SU-DHL-6 (cell line): ENCODE measurements around the gene OR13C4.
"Not testable (repeated sequence)": the region's sequence is repeated elsewhere in the genome, so short reads cannot be mapped to it uniquely, and the experiment has no call there.

Experiments used
- CTCF ChIP-seq: fragments of 200-600 bp; sonication (generic); IDR thresholded peaks from one replicate; pipeline ENCODE4 v1.5.1; 2017; ENCODE audit warnings: antibody characterized with exemption, mild to moderate bottlenecking, low read length, moderate library complexity; ENCODE audit not compliant: insufficient read depth, poor library complexity, severe bottlenecking
- EZH2phosphoT487 ChIP-seq: fragments of 200-600 bp; sonication (generic), shearing (Covaris generic); conservative IDR thresholded peaks from 2 replicates; pipeline ENCODE4 v1.6.1; 2018; ENCODE audit warnings: mild to moderate bottlenecking, antibody characterized with exemption, low read length, moderate library complexity, mixed read lengths

- TF ChIP-seq CTCF, EZH2phosphoT487: not testable (repeated sequence)
These were observed 6.8 kb downstream of the OR13C4 start for GRCh38 chr9:104520241-104520640.
